H1 (cell line): Measurements from ENCODE around the gene TRAF4. TPM values are rescaled to one million over a fixed set of nuclear protein-coding genes. Genes with fewer than 3 reads are reported as not detected.

Experiments used
- CTCF ChIA-PET: fragments of 300-600 bp; sonication (Branson Sonifier 250); formaldehyde crosslinking; loops from one replicate; lab custom pipeline; 2021; ENCODE audit not compliant: partially characterized antibody; lab: Charles Lee
- POLR2A ChIA-PET: fragments of 300-600 bp; sonication (Branson Sonifier 250); formaldehyde crosslinking; loops from one replicate; lab custom pipeline; 2021; ENCODE audit warnings: inconsistent platforms; ENCODE audit not compliant: partially characterized antibody; lab: Charles Lee
- DNase-seq, 2 experiments: peaks; one replicate each; pipeline versions ENCODE4 v3.0.0 to v3.0.0-alpha.2; 2010 to 2022; ENCODE audit warnings: low spot score in 2 of 2, low read depth in 1 of 2, mixed read lengths in 1 of 2
- FAIRE-seq: peaks from 2 replicates; lab custom pipeline; 2011; peaks lifted over from hg19 to GRCh38; lab: Jason Lieb, UNC
- H2AFZ ChIP-seq: 2 replicates; pipeline ENCODE4 v1.8.1; 2012; ENCODE audit warnings: low read length, inconsistent platforms
- H2AK5ac ChIP-seq: 2 replicates; pipeline ENCODE4 v1.6.1; 2013; ENCODE audit warnings: low read depth, low read length
- H2BK120ac ChIP-seq: replicated peaks from 2 replicates; pipeline ENCODE3; 2013; ENCODE audit warnings: low read depth, low read length, inconsistent platforms
- H2BK12ac ChIP-seq: 2 replicates; pipeline ENCODE4 v1.6.1; 2013; ENCODE audit warnings: low read depth, low read length
- H2BK15ac ChIP-seq: 2 replicates; pipeline ENCODE4 v1.6.1; 2013; ENCODE audit warnings: low read length
- H2BK20ac ChIP-seq: 2 replicates; pipeline ENCODE4 v1.6.1; 2013; ENCODE audit warnings: low read length
- H2BK5ac ChIP-seq: 2 replicates; pipeline ENCODE4 v1.6.1; 2013; ENCODE audit warnings: low read depth, low read length
- H3K14ac ChIP-seq: 2 replicates; pipeline ENCODE4 v1.6.1; 2013; ENCODE audit warnings: inconsistent platforms; ENCODE audit not compliant: insufficient read length
- H3K18ac ChIP-seq: 2 replicates; pipeline ENCODE4 v1.6.1; 2013; ENCODE audit warnings: low read length; ENCODE audit errors: extremely low read depth
- H3K23ac ChIP-seq: 2 replicates; pipeline ENCODE4 v1.6.1; 2013; ENCODE audit warnings: inconsistent platforms; ENCODE audit not compliant: insufficient read length
- H3K23me2 ChIP-seq: 2 replicates; pipeline ENCODE4 v1.6.1; 2013; ENCODE audit warnings: low read depth, low read length
- H3K27ac ChIP-seq: 2 replicates; pipeline ENCODE4 v1.6.1; 2011; ENCODE audit warnings: low read depth, low read length, inconsistent platforms
- H3K27me3 ChIP-seq, 4 experiments: replicated peaks in 1 of 4; 1 replicate in 1 of 4; 2 replicates in 3 of 4; pipeline versions ENCODE4 v1.6.1 to v1.8.1; 2011 to 2013; ENCODE audit warnings: low read length in 3 of 4, mild to moderate bottlenecking in 3 of 4, inconsistent platforms in 2 of 4, mixed read lengths in 2 of 4, moderate library complexity in 1 of 4; ENCODE audit not compliant: control insufficient read depth in 3 of 4, insufficient read depth in 3 of 4; ENCODE audit errors: extremely low read depth in 1 of 4
- H3K36me3 ChIP-seq, 4 experiments: 2 replicates each; pipeline versions ENCODE4 v1.6.1 to v1.8.1; 2011 to 2013; ENCODE audit warnings: mild to moderate bottlenecking in 4 of 4, low read length in 3 of 4, moderate library complexity in 2 of 4, control low read depth in 1 of 4, inconsistent platforms in 1 of 4; ENCODE audit not compliant: insufficient read depth in 4 of 4, control insufficient read depth in 2 of 4
- H3K4ac ChIP-seq: replicated peaks from 2 replicates; pipeline ENCODE3; 2013; ENCODE audit warnings: low read length, low read depth, mixed read lengths, inconsistent platforms; ENCODE audit not compliant: insufficient read length
- H3K4me1 ChIP-seq, 4 experiments: replicated peaks in 1 of 4; 1 replicate in 1 of 4; 2 replicates in 3 of 4; pipeline versions ENCODE4 v1.6.1 to v1.8.1; 2011 to 2013; ENCODE audit warnings: low read length in 3 of 4, inconsistent platforms in 2 of 4, mixed read lengths in 1 of 4; ENCODE audit not compliant: insufficient read depth in 4 of 4, control insufficient read depth in 3 of 4
- H3K4me2 ChIP-seq, 2 experiments: 2 replicates each; pipeline versions ENCODE4 v1.6.1 to v1.8.1; 2011 to 2013; ENCODE audit warnings: low read depth in 2 of 2, low read length in 2 of 2, control low read depth in 1 of 2, inconsistent platforms in 1 of 2, mild to moderate bottlenecking in 1 of 2; ENCODE audit not compliant: insufficient read depth in 1 of 2
- H3K4me3 ChIP-seq, 4 experiments: fragments of 200-600, 300-600 bp in 1 of 4; sonication (generic), shearing (Covaris generic), sonication (Bioruptor Twin) in 1 of 4; 2 replicates each; pipeline versions ENCODE4 v1.5.1 to v1.8.1; 2011 to 2016; ENCODE audit warnings: low read length in 4 of 4, low read depth in 3 of 4, control low read depth in 2 of 4, inconsistent platforms in 2 of 4, mild to moderate bottlenecking in 2 of 4, mixed read lengths in 1 of 4, moderate library complexity in 1 of 4; ENCODE audit not compliant: insufficient read depth in 2 of 4; ENCODE audit errors: extremely low read depth in 1 of 4
- H3K56ac ChIP-seq: replicated peaks from 2 replicates; pipeline ENCODE3; 2013; ENCODE audit warnings: low read depth, mild to moderate bottlenecking, mixed read lengths, low read length, inconsistent platforms; ENCODE audit not compliant: insufficient read length
- H3K79me1 ChIP-seq: 2 replicates; pipeline ENCODE4 v1.6.1; 2013; ENCODE audit warnings: low read depth, low read length, control low read depth
- H3K79me2 ChIP-seq, 2 experiments: 2 replicates each; pipeline versions ENCODE4 v1.6.1 to v1.8.1; 2012 to 2013; ENCODE audit warnings: low read length in 2 of 2, mild to moderate bottlenecking in 2 of 2, inconsistent platforms in 1 of 2; ENCODE audit not compliant: insufficient read depth in 2 of 2, control insufficient read depth in 1 of 2
- H3K9ac ChIP-seq, 4 experiments: replicated peaks in 1 of 4; 1 replicate in 1 of 4; 2 replicates in 3 of 4; pipeline versions ENCODE4 v1.6.1 to v1.8.1; 2011 to 2013; ENCODE audit warnings: low read depth in 3 of 4, low read length in 3 of 4, control low read depth in 2 of 4, mild to moderate bottlenecking in 2 of 4, moderate library complexity in 2 of 4, inconsistent platforms in 1 of 4; ENCODE audit errors: extremely low read depth in 1 of 4
- H3K9me3 ChIP-seq, 2 experiments: 2 replicates each; pipeline versions ENCODE4 v1.6.1 to v1.8.1; 2012 to 2013; ENCODE audit warnings: mild to moderate bottlenecking in 2 of 2, moderate library complexity in 2 of 2, control low read depth in 1 of 2, inconsistent platforms in 1 of 2, low read depth in 1 of 2, low read length in 1 of 2, mixed read lengths in 1 of 2; ENCODE audit not compliant: insufficient read depth in 2 of 2
- H4K20me1 ChIP-seq, 2 experiments: replicated peaks in 1 of 2; 2 replicates each; pipeline versions ENCODE3 to v1.8.1; 2011 to 2013; ENCODE audit warnings: inconsistent platforms in 2 of 2, low read length in 2 of 2, mild to moderate bottlenecking in 1 of 2; ENCODE audit not compliant: insufficient read depth in 2 of 2, control insufficient read depth in 1 of 2
- H4K5ac ChIP-seq: 2 replicates; pipeline ENCODE4 v1.6.1; 2013; ENCODE audit warnings: low read length, low read depth, mixed read lengths, inconsistent platforms; ENCODE audit not compliant: insufficient read length
- H4K8ac ChIP-seq: 2 replicates; pipeline ENCODE4 v1.8.0; 2013; ENCODE audit warnings: mild to moderate bottlenecking, moderate library complexity, low read length, inconsistent platforms; ENCODE audit not compliant: insufficient read depth; ENCODE audit errors: extremely low read depth
- H4K91ac ChIP-seq: replicated peaks from 2 replicates; pipeline ENCODE3; 2013; ENCODE audit warnings: low read length, mixed read lengths, inconsistent platforms; ENCODE audit not compliant: insufficient read length
- BCL11A ChIP-seq, 2 experiments: IDR thresholded peaks; one replicate each; pipeline ENCODE4 v1.6.1; 2011; ENCODE audit warnings: low read depth in 2 of 2, low read length in 2 of 2, mild to moderate bottlenecking in 2 of 2
- CTCF ChIP-seq, 3 experiments: IDR thresholded peaks; 1 replicate in 2 of 3; 2 replicates in 1 of 3; pipeline versions ENCODE4 v1.5.1 to v1.6.1; 2011; ENCODE audit warnings: low read length in 3 of 3, mild to moderate bottlenecking in 3 of 3, inconsistent platforms in 2 of 3, low read depth in 1 of 3, moderate library complexity in 1 of 3; ENCODE audit not compliant: insufficient read depth in 1 of 3; ENCODE audit errors: control extremely low read depth in 1 of 3
- EP300 ChIP-seq, 2 experiments: IDR thresholded peaks; 1 replicate in 1 of 2; 2 replicates in 1 of 2; pipeline ENCODE4 v1.6.1; 2011 to 2012; ENCODE audit warnings: low read depth in 2 of 2, low read length in 2 of 2, mild to moderate bottlenecking in 2 of 2, borderline replicate concordance in 1 of 2, inconsistent platforms in 1 of 2, moderate library complexity in 1 of 2
- FOSL1 ChIP-seq: IDR thresholded peaks from 2 replicates; pipeline ENCODE4 v1.6.1; 2011; ENCODE audit warnings: mild to moderate bottlenecking, low read depth, low read length, moderate library complexity; ENCODE audit not compliant: insufficient read depth
- JUND ChIP-seq: IDR thresholded peaks from 2 replicates; pipeline ENCODE4 v1.6.1; 2011; ENCODE audit warnings: mild to moderate bottlenecking, improper control_type of control experiment, low read length
- SIRT6 ChIP-seq: IDR thresholded peaks from one replicate; pipeline ENCODE4 v1.7.1; 2012; ENCODE audit warnings: low read length, inconsistent platforms
- SP4 ChIP-seq: IDR thresholded peaks from 2 replicates; pipeline ENCODE4 v1.6.1; 2012; ENCODE audit warnings: low read length, inconsistent platforms
- SRF ChIP-seq: IDR thresholded peaks from 2 replicates; pipeline ENCODE4 v1.6.1; 2011; ENCODE audit warnings: mild to moderate bottlenecking, low read depth, low read length, moderate library complexity
- WGBS, 2 experiments: shearing (Covaris generic) in 1 of 2; methylation state at CpG; one replicate each; pipeline versions ENCODE4 v1.1.6 to v1.1.7; 2013 to 2015; ENCODE audit warnings: low lambda C conversion rate in 2 of 2, mixed read lengths in 2 of 2, inconsistent platforms in 1 of 2, low coverage in 1 of 2, missing lambda C conversion rate in 1 of 2; ENCODE audit not compliant: insufficient replicate concordance in 2 of 2, insufficient coverage in 1 of 2, insufficient read length in 1 of 2; ENCODE audit errors: extremely low coverage in 1 of 2, missing lambda C conversion rate in 1 of 2; 5-methylcytosine and 5-hydroxymethylcytosine counted together
- polyA plus RNA-seq, 7 experiments: library from polyadenylated mRNA; depleted of rRNA in 3 of 7; stranded (reverse) in 5 of 7; unstranded in 2 of 7; fragments of >200 nt in 5 of 7; fragments of 200-250 nt in 2 of 7; gene quantifications; 1 replicate in 5 of 7; 2 replicates in 1 of 7; 4 replicates in 1 of 7; pipeline versions ENCODE4 v1.2.1 to v1.2.3, GENCODE V29; 2011 to 2013; ENCODE audit warnings: missing spikeins in 2 of 7, mixed read lengths in 2 of 7
- total RNA-seq: library from RNA; stranded (reverse); fragmentation: NEBNext Ultra II Directional; extraction: Animal tissue kit (Norgen Biotek cat#: 25700); gene quantifications from 2 replicates; pipeline ENCODE4 v1.2.1, GENCODE V29; 2021
- TF ChIP-seq, protein P1 (sequence below): IDR thresholded peaks from 2 replicates; pipeline ENCODE4 v1.6.1; 2012; ENCODE audit warnings: low read length, inconsistent platforms

TRAF4 gene
- total and polyA plus RNA-seq, 2 of the 8 experiments (the other 6 are each of a cell fraction or from before 2014, with no cell fraction given) = 167 to 170 TPM

DNA sequence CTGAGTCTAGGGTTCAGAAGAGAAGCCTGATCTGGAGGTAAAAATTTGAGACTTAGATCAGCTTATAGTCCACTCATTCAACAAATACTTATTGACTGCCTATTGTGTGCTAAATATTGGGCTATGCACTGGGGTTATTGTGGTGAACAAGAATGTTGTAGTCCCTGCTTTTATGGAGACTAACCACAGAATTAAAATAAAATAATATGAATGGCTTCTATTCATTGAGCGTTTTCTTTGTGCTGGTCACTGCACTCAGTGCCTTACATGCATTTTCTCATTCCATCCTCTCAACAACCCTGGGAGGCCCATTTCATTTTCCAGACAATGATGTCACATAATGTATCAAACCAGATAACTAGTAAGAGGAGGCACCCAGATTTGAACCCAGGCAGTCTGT, 10.5 kb upstream of the TRAF4 start:
- Histone ChIP-seq H3K4me3 (no peak overlapping the region), H3K23ac (no peak overlapping the region), H3K18ac (no peak overlapping the region), H3K23me2 (peaks cover 3% of the 10 kb centered on the region; the same call in 1 of the 2 replicates), H3K14ac (no peak overlapping the region), H2BK15ac (no peak overlapping the region), H4K5ac (no peak overlapping the region), H3K9ac (no peak overlapping the region), H3K4ac (no peak overlapping the region), H3K4me1 (no peaks in the 10 kb centered on the region), H2AFZ (no peak overlapping the region), H4K91ac (no peak overlapping the region), H3K79me2 (peaks cover 0 to 4% of the 10 kb centered on the region in 2 experiments; a peak in 1 of 4 replicates), H2BK5ac (no peak overlapping the region), H3K27me3 (no peaks in the 10 kb centered on the region), H3K27ac (no peak overlapping the region), H2AK5ac (no peak overlapping the region), H4K20me1 (peaks cover 0 to 5% of the 10 kb centered on the region in 2 experiments), H2BK120ac (no peak overlapping the region), H3K56ac (no peak overlapping the region), H3K9me3 (no peaks in the 10 kb centered on the region), H3K36me3 (peaks cover 3 to 14% (median 8%) of the 10 kb centered on the region in 4 experiments; a peak in 6 of 8 replicates), H3K4me2 (no peak overlapping the region), H2BK12ac (no peak overlapping the region), H4K8ac (no peak overlapping the region), H3K79me1 (peaks cover 2% of the 10 kb centered on the region; the same call in 1 of the 2 replicates), H2BK20ac (no peak overlapping the region)
- ChIA-PET POLR2A (interaction anchor here (0.8 to 17.6 kb wide), 5 partner anchors 9 to 173 kb away, joined by 3 to 813 read pairs (median 5); partner anchors contain the start of genes RPL23A and TRAF4), CTCF (interaction anchor here (0.6 to 16.9 kb wide), 5 partner anchors 9 to 532 kb away, joined by 3 to 316 read pairs (median 3); no protein-coding TSS in a partner anchor)
- DNase-seq = no peak
- no peak for FAIRE-seq
- 89% methylated on average over 1 of the region's 1 CpG; no CpG with 5 or more reads in 1 of the 2 experiments for WGBS, 2 experiments
- TF ChIP-seq CTCF (IDR thresholded peaks at IDR 0.05; ENCODE audit: control extremely low read depth in 1 of 3, insufficient read depth in 1 of 3, low read depth in 1 of 3, low read length in 3 of 3) (no peak), JUND (no peak), BCL11A (IDR thresholded peaks at IDR 0.05; ENCODE audit: low read depth in 2 of 2, low read length in 2 of 2) (no peak), EP300 (IDR thresholded peaks at IDR 0.05; ENCODE audit: borderline replicate concordance in 1 of 2, low read depth in 2 of 2, low read length in 2 of 2) (no peak), FOSL1 (no peak), SP4 (no peak), SRF (no peak), SIRT6 (no peak)
- TF ChIP-seq, protein P1, sequence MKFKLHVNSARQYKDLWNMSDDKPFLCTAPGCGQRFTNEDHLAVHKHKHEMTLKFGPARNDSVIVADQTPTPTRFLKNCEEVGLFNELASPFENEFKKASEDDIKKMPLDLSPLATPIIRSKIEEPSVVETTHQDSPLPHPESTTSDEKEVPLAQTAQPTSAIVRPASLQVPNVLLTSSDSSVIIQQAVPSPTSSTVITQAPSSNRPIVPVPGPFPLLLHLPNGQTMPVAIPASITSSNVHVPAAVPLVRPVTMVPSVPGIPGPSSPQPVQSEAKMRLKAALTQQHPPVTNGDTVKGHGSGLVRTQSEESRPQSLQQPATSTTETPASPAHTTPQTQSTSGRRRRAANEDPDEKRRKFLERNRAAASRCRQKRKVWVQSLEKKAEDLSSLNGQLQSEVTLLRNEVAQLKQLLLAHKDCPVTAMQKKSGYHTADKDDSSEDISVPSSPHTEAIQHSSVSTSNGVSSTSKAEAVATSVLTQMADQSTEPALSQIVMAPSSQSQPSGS = no peak
